8988T (cell line): ENCODE measurements around the gene KISS1.

Source experiments
- DNase-seq: peaks from one replicate; pipeline ENCODE4 v3.0.0; 2011

Gene KISS1

DNA sequence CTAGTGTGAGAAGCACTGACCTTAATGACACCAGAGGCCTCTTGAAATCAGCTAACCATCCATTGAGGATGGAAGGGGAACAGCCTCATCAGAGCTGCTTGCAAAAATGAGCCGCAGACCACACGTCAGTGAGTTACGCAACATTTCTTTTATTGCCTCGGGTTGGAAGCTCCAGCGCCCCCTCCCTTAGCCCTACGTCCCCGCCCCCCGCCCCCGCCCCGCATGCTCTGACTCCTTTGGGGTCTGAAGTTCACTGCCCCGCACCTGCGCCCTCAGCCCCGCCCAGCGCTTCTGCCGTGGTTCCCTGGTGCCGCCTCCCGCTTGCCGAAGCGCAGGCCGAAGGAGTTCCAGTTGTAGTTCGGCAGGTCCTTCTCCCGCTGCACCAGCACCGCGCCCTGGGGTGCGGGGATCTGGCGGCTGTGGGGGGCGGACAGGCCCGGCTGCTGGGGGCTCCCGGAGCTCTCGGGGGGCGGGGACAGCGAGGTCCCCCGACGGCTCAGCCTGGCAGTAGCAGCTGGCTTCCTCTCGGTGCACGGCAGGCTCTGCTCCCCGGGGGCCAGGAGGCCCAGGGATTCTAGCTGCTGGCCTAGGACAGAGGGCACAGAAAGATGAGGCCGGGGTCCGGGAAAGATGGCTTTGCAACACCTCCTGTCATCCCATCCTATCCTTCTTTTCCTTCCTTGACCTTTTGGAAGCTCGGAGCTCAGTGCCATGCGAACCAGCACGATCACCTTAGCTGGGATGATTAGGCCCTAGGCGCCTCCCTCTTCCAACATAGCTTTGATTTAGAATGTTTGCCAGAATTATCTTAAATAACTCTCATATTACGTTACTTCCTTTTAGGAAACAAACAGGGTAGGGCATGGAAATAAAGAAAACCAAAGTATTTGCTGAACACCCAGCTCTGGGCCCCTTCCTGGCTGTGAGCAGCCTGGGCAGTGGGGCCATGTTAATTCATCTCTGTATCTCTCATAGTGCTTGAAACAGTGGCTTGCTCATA, 5.8 kb downstream of the KISS1 start:
- DNase-seq, result no peak

DNA sequence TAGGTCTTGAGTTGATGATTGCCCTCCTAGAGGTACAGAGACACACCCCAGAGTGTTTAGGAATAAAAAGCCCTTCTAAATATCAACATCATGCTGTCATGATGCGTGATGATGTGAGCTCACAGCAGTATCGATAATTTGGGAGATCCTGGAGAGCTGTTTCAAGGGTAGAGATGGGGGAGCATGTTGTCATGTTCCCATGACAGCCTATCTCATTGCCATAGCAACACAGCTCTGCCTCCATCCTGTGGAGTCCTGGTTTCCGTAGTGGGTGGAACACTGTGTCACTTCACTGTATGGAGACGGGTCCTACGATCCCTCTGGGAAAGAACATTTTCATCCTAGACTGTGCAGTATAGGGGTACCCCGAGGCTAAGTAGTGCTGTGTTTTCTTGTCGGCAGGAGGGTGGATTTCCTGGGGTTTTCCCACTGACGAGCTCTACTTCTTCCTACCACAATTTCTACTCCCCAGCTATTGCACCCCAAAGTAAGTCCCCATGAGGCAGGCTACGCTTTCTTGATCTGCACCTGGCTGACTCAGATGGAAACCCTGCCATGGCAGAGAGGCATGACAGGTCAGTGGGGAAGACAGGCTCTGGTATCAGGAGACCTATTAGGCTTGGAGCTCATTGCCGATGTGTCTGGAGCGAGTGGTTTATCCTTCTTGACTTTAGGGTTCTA, 7.2 kb downstream of the KISS1 start:
- no peak for DNase-seq

- no peak for DNase-seq
These were observed 9.7 kb downstream of the KISS1 start for GRCh38 chr1:204186597-204186996.

GRCh38 chr1:204181116-204181515, 15.2 kb downstream of the KISS1 start:
- DNase-seq, result no peak

DNA sequence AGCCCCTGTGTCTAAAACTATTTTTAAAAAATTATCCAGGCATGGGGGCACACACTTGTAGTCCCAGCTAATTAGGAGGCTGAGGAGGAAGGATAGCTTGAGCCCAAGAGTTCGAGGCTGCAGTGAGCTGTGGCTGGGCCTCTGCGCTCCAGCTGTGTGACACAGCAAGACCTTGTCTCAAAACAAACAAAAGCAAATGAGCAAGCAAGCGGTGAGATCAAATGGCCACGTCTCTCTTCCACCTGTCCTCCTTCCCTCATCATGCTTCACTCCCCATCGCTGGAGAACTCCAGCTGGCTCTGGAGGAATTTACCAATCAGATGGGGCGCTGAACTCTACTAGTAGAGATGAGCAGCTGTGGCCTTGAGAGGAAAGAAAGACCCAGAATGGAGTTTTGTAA, 16.2 kb downstream of the KISS1 start:
- DNase-seq, result no peak

GRCh38 chr1:204178487-204179281, 17.6 kb downstream of the KISS1 start:
- peak; percentile 1 for DNase-seq

DNA sequence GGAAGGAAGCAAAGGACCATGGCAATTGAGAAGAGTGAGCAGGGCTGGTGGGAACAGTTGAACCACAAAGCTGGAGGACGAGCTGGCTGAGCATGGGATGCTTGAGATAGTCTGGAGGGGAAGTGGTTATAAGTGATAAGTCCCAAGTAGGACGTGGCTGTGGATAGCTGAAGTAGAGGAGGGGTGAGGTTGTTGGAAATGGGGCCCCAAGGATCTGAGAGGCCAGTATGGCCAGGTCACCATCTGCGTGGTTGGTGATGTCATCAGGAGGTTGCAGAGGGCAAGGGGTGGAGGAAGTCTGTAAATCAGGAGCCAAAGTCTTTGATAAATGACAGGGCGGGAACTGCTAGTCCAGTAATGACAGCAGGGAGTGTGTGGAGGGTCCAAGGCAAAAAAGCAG, 19.2 kb downstream of the KISS1 start:
- DNase-seq, result no peak

DNA sequence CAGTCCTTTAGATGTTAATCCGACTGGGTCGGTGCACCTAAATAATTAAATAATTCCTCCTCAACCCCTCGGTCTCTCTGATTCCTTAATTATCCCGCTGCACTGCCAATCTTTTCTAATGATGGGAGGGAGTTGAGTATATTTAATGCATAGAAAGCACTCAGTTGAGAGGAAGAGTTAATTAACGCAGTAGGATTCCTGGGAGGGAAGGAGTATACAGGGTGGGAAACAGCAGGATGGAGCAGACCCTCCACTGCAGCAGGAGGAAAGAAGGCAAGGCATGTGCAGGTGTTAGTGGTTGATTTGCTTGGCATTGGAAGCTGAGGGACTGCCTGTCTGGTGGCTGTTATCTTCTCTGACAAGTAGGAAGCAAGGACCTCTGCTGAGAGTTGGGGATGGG, 20.2 kb downstream of the KISS1 start:
- DNase-seq, result peak; percentile 0

DNA sequence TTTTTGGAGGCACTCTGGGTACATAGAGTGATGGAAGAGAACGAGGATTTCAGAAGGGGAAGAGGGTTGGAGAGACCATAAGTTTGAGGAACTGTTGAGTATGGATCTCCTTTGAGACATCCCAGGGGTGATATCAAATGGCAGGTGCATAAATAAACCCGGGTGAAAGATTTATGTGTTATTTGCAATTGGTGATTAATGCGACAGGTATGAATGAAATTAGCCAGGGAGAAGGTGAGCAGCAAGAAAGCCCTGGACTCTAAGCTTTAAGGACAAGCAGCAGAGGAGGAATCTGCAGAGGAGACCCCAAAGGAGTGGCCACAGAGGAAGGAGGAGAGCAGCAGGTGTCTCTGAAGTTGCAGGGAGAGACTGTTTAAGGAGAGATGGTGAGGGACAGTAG, 21.3 kb downstream of the KISS1 start:
- peak; percentile 1 for DNase-seq

DNA sequence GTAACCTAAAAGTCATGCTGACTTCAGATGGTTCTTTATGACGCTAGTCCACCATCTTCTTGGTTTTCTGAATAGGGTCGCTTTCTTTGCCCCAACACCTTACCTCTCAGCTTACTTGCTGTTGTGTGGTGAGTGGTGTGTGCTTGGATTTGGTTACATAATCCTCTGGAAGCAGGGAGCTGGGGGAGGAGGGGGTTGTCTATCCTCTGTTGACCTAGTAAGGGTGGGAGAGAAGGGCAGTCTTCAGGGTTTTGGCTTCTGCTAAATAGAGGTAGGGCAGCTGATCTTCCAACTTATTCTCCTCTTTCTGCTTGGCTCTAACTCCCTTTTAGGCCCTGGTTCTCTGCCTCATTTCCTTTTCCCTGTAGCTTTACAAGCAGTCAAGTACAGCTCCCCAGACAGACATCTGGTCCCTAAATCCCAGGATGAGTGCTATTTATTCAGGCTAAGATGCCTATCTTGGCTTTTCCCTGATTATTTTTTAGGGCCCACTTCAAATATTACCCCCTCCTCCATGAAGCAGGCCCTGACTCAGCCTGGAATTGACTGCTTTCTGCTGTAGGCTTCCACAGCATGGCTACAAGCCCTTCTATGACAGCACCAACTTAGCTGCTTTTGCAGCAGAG, 23.8 kb downstream of the KISS1 start:
- no peak for DNase-seq

DNA sequence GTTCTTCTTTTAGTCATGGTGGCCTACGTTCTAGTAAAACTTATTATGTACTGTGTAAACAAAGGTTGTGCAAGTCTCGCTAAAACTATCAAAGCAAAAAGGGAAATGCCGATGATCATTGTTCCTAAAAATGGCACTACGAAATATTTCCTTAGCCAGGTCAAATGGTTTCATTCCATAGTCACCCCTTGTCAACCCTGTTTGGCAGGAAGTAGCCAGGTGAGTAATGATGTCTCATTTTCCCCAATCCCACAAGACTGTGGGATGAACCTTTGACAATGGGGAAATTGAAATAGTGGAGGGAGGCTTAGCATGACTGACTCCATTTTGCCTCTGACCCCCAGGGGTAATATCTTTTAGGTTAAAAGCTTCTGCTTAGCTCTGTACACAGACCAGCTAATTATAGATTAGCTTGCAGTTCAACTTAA, 24.5 kb downstream of the KISS1 start:
- peak; percentile 24 for DNase-seq

DNA sequence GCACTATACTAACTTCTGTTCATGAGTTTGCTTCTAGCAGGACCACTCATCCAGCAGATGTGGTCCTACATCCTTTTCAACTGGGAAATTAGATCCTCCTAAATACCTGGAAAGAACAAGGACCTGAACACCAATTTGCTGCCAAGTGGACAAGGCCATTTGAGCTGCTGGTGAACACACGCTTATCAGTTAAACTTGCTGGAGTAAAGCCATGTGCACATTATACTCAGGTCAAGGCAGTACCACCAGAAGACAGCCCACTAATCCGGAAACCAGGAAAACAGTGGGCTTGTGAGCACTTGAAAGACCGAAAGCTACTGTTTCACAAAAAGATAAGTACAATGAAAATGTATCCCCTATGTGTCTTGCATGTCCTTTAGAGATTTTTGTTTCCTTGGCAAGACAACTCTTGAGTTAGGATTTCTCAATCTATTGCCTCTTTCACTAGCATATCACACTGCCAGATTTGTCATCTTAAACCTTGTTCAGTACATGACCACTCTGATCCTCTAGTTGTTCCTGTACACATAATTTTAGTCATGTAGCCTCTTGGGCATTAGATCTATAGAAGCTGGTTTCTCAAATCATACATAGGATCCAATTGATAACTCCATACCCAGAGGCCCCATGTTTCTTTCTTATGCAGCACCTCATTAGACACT, 25.7 kb downstream of the KISS1 start:
- DNase-seq, result no peak

DNA sequence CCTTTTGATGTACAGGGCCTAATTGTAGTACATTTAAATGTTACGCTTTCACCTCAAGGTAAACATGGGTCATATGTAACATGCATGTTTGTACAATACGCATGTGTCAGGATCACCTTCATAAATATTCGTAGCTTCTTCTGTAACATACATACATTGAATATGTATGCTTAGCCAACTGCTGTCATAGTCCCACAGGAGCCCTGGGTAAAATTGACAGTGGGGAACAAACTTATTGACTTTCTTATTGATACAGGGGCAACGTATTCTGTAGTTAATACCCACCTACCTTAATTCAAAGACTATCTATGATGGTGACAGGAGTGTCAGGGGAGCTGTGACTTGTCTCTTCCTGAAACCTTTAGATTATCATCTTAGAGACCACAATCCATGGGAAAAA, 26.4 kb downstream of the KISS1 start:
- no peak for DNase-seq

- DNase-seq, result no peak
These were observed 28.6 kb downstream of the KISS1 start for GRCh38 chr1:204167730-204168129.

DNA sequence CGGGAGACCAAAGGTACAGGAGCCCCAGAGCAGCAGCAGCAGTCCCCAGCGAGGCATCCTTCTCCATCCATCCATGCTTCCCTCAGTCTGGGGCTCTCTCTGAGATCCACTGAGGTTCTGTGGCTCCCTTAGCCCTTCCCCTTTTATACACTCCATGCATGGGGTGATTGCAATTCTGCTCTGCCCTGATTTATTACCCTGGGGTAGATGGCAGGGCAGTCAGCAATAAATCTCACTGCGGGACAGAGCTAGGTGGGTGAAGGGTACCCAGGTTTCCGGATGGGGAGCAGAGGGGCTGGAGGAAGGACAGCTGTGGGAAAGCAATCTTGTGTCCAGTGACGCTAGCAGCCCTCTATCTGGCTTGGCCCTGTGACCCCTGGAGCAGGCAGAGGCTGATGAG, 30.1 kb downstream of the KISS1 start, which contains the start of gene REN:
TSS of gene REN (minus strand) at position 119 of the 400 bp plus-strand sequence. CDS start at position 75, 44 bp downstream.
- no peak for DNase-seq

DNA sequence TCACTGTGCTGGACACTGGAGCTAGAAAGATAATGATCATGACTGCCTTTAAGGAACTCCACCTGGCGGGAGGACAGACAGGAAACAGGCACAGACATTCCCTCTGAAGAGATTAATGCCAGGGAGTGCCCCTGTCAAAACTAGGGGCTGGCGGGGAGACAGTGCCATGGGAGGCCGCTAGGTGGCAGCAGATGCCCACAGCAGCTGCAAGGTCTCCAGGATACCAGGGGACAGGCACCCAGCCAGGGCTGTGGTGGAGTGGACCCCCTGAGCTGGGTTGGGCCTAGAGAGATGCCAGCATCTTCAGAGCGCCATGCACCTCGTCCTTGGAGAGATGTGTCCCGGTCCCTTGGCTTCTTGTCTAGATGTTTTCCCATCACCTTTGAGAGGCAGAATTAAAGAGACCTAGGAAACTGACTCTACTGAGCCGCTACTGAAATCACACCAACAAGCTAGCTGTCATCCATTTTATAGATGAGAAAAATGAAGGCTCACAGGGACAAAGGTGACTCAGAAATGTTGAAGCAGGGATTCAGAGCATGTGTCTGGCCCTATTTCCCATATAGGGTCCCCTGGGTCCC, 33.7 kb downstream of the KISS1 start:
- DNase-seq, result peak; percentile 71

- peak; percentile 1 for DNase-seq
These were observed 34.4 kb downstream of the KISS1 start for GRCh38 chr1:204161609-204162493.

DNA sequence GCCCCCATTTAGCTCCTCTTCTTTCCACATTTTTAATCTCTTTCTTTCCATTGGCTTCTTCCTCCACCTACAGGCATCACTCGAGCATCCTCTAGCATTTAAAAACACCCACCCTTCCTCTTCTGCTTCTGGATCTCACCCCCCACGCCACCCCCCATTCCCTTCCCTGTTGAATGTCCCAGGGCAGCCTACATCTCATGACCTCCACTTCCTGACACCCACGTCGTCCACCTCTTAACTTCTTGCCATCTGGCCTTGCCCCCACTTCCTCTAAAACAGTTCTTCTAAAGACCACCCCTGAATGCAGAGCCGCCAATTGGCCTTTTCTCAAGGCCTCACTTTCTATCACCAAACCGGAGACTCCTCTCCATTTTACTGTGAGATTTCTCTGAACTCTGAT, 38.3 kb downstream of the KISS1 start:
- DNase-seq, result no peak

- no peak for DNase-seq
These were observed 40.4 kb downstream of the KISS1 start for GRCh38 chr1:204155881-204156280.

GRCh38 chr1:204154568-204155255, 41.6 kb downstream of the KISS1 start:
- peak; percentile 4 for DNase-seq
